Left ventricle myocardium inferior (tissue), 1 donor: Measurements from ENCODE around the gene DEUP1. TPM values are rescaled to one million over a fixed set of nuclear protein-coding genes. Genes with fewer than 3 reads are reported as not detected.
"Not testable (repeated sequence)": the region's sequence is repeated elsewhere in the genome, so short reads cannot be mapped to it uniquely, and the experiment has no call there.

ENCODE experiments used
- DNase-seq: peaks from one replicate; pipeline ENCODE4 v3.0.0-alpha.2; 2020
- H3K27ac ChIP-seq: fragments of 200-600 bp; replicated peaks from 2 replicates; pipeline ENCODE4 v1.8.0; 2021
- H3K27me3 ChIP-seq: fragments of 200-600 bp; 2 replicates; pipeline ENCODE4 v1.8.0; 2021; ENCODE audit warnings: low read depth
- H3K36me3 ChIP-seq: fragments of 200-600 bp; 2 replicates; pipeline ENCODE4 v1.8.0; 2021
- H3K4me1 ChIP-seq: fragments of 200-600 bp; 2 replicates; pipeline ENCODE4 v1.8.0; 2021
- H3K4me3 ChIP-seq: fragments of 200-600 bp; 2 replicates; pipeline ENCODE4 v1.8.0; 2021; ENCODE audit warnings: mild to moderate bottlenecking, moderate library complexity
- H3K9me3 ChIP-seq: fragments of 200-600 bp; replicated peaks from 2 replicates; pipeline ENCODE4 v1.8.0; 2021
- CTCF ChIP-seq: fragments of 200-600 bp; IDR thresholded peaks from 2 replicates; pipeline ENCODE4 v1.8.0; 2021; ENCODE audit warnings: antibody characterized with exemption, mild to moderate bottlenecking, borderline replicate concordance
- intact Hi-C: fragments of 100-400 bp; cut with micrococcal nuclease; formaldehyde crosslinking; loops from one replicate; pipeline ENCODE4 v1.11.0; 2022
- total RNA-seq: library from RNA; stranded (reverse); fragmentation: NEBNext Ultra II Directional; extraction: Animal tissue kit (Norgen Biotek cat#: 25700); gene quantifications from one replicate; pipeline ENCODE4 v1.2.1, GENCODE V29; 2021
- donor health status: DM: no; HTN: yes; CAD: no; lungs with severe emphysema.

The DEUP1 gene
- total RNA-seq, 1 donor from 2014 or later, result not detected

GRCh38 chr11:93458286-93458685, 127.7 kb downstream of the DEUP1 start:
- DNase-seq, result no peak
- Histone ChIP-seq H3K27me3 (no peaks in the 10 kb centered on the region), H3K9me3 (no peaks in the 10 kb centered on the region), H3K4me3 (no peak overlapping the region), H3K4me1 (no peaks in the 10 kb centered on the region), H3K36me3 (no peaks in the 10 kb centered on the region), H3K27ac (no peak overlapping the region)
- intact Hi-C loops, result no loop called here
- no peak for TF ChIP-seq CTCF

DNA sequence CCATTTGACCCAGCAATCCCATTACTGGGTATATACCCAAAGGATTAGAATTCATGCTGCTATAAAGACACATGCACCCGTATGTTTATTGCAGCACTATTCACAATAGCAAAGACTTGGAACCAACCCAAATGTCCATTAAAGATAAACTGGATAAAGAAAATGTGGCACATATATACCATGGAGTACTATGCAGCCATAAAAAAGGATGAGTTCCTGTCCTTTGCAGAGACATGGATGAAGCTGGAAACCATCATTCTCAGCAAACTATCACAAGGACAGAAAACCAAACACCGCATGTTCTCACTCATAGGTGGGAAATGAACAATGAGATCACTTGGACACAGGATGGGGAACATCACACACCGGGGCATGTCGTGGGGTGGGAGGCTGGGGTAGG, 133.1 kb downstream of the DEUP1 start:
- H3K27ac ChIP-seq, H3K4me3 ChIP-seq, H3K36me3 ChIP-seq, intact Hi-C loops, H3K27me3 ChIP-seq, DNase-seq, H3K9me3 ChIP-seq, H3K4me1 ChIP-seq: not testable (repeated sequence)

GRCh38 chr11:93464927-93465540, 134.5 kb downstream of the DEUP1 start:
- no peak overlapping the region for H3K27ac ChIP-seq
- H3K36me3 ChIP-seq, result no peaks in the 10 kb centered on the region
- DNase-seq, result no peak
- no peaks in the 10 kb centered on the region for H3K4me1 ChIP-seq
- intact Hi-C loops, result no loop called here
- no peaks in the 10 kb centered on the region for H3K27me3 ChIP-seq
- no peaks in the 10 kb centered on the region for H3K9me3 ChIP-seq
- no peak for TF ChIP-seq CTCF
- H3K4me3 ChIP-seq, result no peak overlapping the region

GRCh38 chr11:93467054-93467453, 136.5 kb downstream of the DEUP1 start:
- no peak for TF ChIP-seq CTCF
- no peak overlapping the region for H3K4me3 ChIP-seq
- H3K27ac ChIP-seq, result no peak overlapping the region
- intact Hi-C loops, result no loop called here
- H3K36me3 ChIP-seq, result no peaks in the 10 kb centered on the region
- no peaks in the 10 kb centered on the region for H3K9me3 ChIP-seq
- DNase-seq, result no peak
- no peaks in the 10 kb centered on the region for H3K27me3 ChIP-seq
- no peaks in the 10 kb centered on the region for H3K4me1 ChIP-seq

GRCh38 chr11:93468290-93468689, 137.7 kb downstream of the DEUP1 start:
- TF ChIP-seq CTCF, result no peak
- no peak for DNase-seq

DNA sequence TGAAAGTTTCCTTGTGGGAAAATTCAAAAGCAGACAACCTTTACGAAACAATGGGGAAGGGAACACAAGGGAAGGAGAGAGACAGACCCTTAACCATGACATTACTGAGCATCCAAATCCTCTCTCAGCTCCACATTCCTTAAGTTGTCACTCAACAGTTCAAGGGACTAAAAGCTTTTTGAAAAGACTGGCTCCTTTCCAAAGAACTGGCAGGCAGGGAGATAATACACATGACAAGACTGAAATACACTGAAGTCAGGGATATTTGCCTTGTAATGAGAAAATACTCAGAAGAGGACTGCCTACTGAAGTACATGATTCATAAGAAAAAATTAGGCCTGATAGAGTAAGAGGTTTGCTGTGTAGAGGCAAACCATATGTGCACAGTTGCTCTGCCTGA, 143.6 kb downstream of the DEUP1 start:
- H3K36me3 ChIP-seq, result peaks cover 25% of the 10 kb centered on the region
- H3K27me3 ChIP-seq, result no peaks in the 10 kb centered on the region
- intact Hi-C loops, result no loop called here
- no peak for DNase-seq
- no peak for TF ChIP-seq CTCF
- no peaks in the 10 kb centered on the region for H3K9me3 ChIP-seq
- H3K27ac ChIP-seq, result no peak overlapping the region
- H3K4me1 ChIP-seq, result peaks cover 10% of the 10 kb centered on the region
- H3K4me3 ChIP-seq, result no peak overlapping the region

More at GRCh38 chr11:93468290-93468689, 137.7 kb downstream of the DEUP1 start:
- intact Hi-C loops, result no loop called here
- Histone ChIP-seq H3K9me3 (no peaks in the 10 kb centered on the region), H3K27me3 (no peaks in the 10 kb centered on the region), H3K36me3 (no peaks in the 10 kb centered on the region), H3K27ac (no peak overlapping the region), H3K4me1 (no peaks in the 10 kb centered on the region), H3K4me3 (no peak overlapping the region)
